WTC11 (cell line): ENCODE results near the gene HOMER2. TPM values are rescaled to one million over a fixed set of nuclear protein-coding genes. Genes with fewer than 3 reads are reported as not detected.

ENCODE experiments used
- ATAC-seq: fragments of 200-7000 bp; cut with Tn5 transposase; 2 replicates; pipeline ENCODE4 v1.10.0; 2021; ENCODE audit warnings: mild to moderate bottlenecking, moderate library complexity
- CTCF ChIA-PET: fragments of 300-600 bp; sonication (Branson Sonifier 250); formaldehyde crosslinking; loops from one replicate; lab custom pipeline; 2021; ENCODE audit warnings: antibody characterized with exemption; lab: Charles Lee
- POLR2A ChIA-PET: fragments of 350-600 bp; sonication (Branson Sonifier 250); formaldehyde crosslinking; loops from one replicate; lab custom pipeline; 2021; ENCODE audit warnings: antibody characterized with exemption; lab: Charles Lee
- DNase-seq: peaks from one replicate; pipeline ENCODE4 v3.0.0; 2021; ENCODE audit warnings: low spot score
- H3K27ac Mint-ChIP-seq: 2 replicates; pipeline ENCODE4 v1.8.0; 2021; ENCODE audit warnings: mixed read lengths
- H3K27me3 Mint-ChIP-seq: 2 replicates; pipeline ENCODE4 v1.8.0; 2021; ENCODE audit warnings: low read depth, mild to moderate bottlenecking, moderate library complexity, mixed read lengths
- H3K36me3 Mint-ChIP-seq: 2 replicates; pipeline ENCODE4 v1.8.0; 2021; ENCODE audit warnings: mixed read lengths
- H3K4me1 Mint-ChIP-seq: 2 replicates; pipeline ENCODE4 v1.8.0; 2022; ENCODE audit warnings: mixed read lengths
- H3K4me3 Mint-ChIP-seq: 2 replicates; pipeline ENCODE4 v1.8.0; 2021; ENCODE audit warnings: mild to moderate bottlenecking, moderate library complexity, mixed read lengths
- H3K9me3 Mint-ChIP-seq: 2 replicates; pipeline ENCODE4 v1.8.0; 2021; ENCODE audit warnings: mixed read lengths
- ATF1 ChIP-seq: sonication (generic); formaldehyde crosslinking; IDR thresholded peaks from 2 replicates; pipeline ENCODE4 v1.8.1; 2023; ENCODE audit warnings: mild to moderate bottlenecking, moderate library complexity, missing genetic modification reagents
- ESRRA ChIP-seq: sonication (generic); formaldehyde crosslinking; IDR thresholded peaks from 2 replicates; pipeline ENCODE4 v1.8.1; 2022; ENCODE audit warnings: mild to moderate bottlenecking, missing genetic modification reagents, borderline replicate concordance
- ETV6 ChIP-seq: sonication (generic); formaldehyde crosslinking; IDR thresholded peaks from 2 replicates; pipeline ENCODE4 v1.8.1; 2022; ENCODE audit warnings: mild to moderate bottlenecking, missing genetic modification reagents
- FOXJ3 ChIP-seq: sonication (generic); formaldehyde crosslinking; IDR thresholded peaks from 2 replicates; pipeline ENCODE4 v1.9.0; 2021; ENCODE audit warnings: missing genetic modification reagents, mild to moderate bottlenecking, borderline replicate concordance
- FOXP1 ChIP-seq: sonication (generic); formaldehyde crosslinking; IDR thresholded peaks from 2 replicates; pipeline ENCODE4 v1.8.0; 2022; ENCODE audit warnings: missing genetic modification reagents, mild to moderate bottlenecking, moderate library complexity, borderline replicate concordance
- MYBL2 ChIP-seq: sonication (generic); formaldehyde crosslinking; IDR thresholded peaks from 2 replicates; pipeline ENCODE4 v1.8.1; 2023; ENCODE audit warnings: mild to moderate bottlenecking, moderate library complexity, missing genetic modification reagents
- NR3C1 ChIP-seq: sonication (generic); formaldehyde crosslinking; conservative IDR thresholded peaks from 2 replicates; pipeline ENCODE4 v1.8.1; 2023; ENCODE audit warnings: low read depth, mild to moderate bottlenecking, missing genetic modification reagents
- OVOL2 ChIP-seq: fragments of 250-450 bp; sonication (Bioruptor Pico); IDR thresholded peaks from 2 replicates; pipeline ENCODE4 v1.9.0; 2021; ENCODE audit warnings: mild to moderate bottlenecking, borderline replicate concordance
- RELA ChIP-seq: sonication (generic); formaldehyde crosslinking; IDR thresholded peaks from 2 replicates; pipeline ENCODE4 v1.8.1; 2022; ENCODE audit warnings: missing genetic modification reagents, mild to moderate bottlenecking, borderline replicate concordance
- SMAD3 ChIP-seq: sonication (generic); formaldehyde crosslinking; IDR thresholded peaks from 2 replicates; pipeline ENCODE4 v1.8.0; 2022; ENCODE audit warnings: missing genetic modification reagents, mild to moderate bottlenecking, borderline replicate concordance
- SP1 ChIP-seq: sonication (generic); formaldehyde crosslinking; conservative IDR thresholded peaks from 2 replicates; pipeline ENCODE4 v1.8.1; 2022; ENCODE audit warnings: missing genetic modification reagents
- TP53 ChIP-seq: sonication (generic); formaldehyde crosslinking; IDR thresholded peaks from 2 replicates; pipeline ENCODE4 v1.8.1; 2023; ENCODE audit warnings: mild to moderate bottlenecking, missing genetic modification reagents
- ZNF138 ChIP-seq: sonication (generic); formaldehyde crosslinking; conservative IDR thresholded peaks from 2 replicates; pipeline ENCODE4 v1.8.1; 2022; ENCODE audit warnings: mild to moderate bottlenecking, moderate library complexity, missing genetic modification reagents
- ZNF219 ChIP-seq: sonication (generic); formaldehyde crosslinking; IDR thresholded peaks from 2 replicates; pipeline ENCODE4 v1.8.0; 2023; ENCODE audit warnings: missing genetic modification reagents, mild to moderate bottlenecking, borderline replicate concordance
- ZNF671 ChIP-seq: fragments of 250-450 bp; sonication (Bioruptor Pico); IDR thresholded peaks from 2 replicates; pipeline ENCODE4 v1.8.0; 2021; ENCODE audit warnings: mild to moderate bottlenecking
- total RNA-seq: library from RNA; stranded (reverse); gene quantifications from 3 replicates; pipeline ENCODE4 v1.2.3, GENCODE V29; 2021
- TF ChIP-seq, protein P1 (sequence below): fragments of 250-450 bp; sonication (Bioruptor Pico); conservative IDR thresholded peaks from 2 replicates; pipeline ENCODE4 v1.9.0; 2021; ENCODE audit warnings: mild to moderate bottlenecking
- TF ChIP-seq, protein P2 (sequence below): sonication (generic); formaldehyde crosslinking; IDR thresholded peaks from 2 replicates; pipeline ENCODE4 v1.8.0; 2022; ENCODE audit warnings: mild to moderate bottlenecking, missing genetic modification reagents
- TF ChIP-seq, protein P3 (sequence below): sonication (generic); formaldehyde crosslinking; IDR thresholded peaks from 2 replicates; pipeline ENCODE4 v1.8.1; 2022; ENCODE audit warnings: mild to moderate bottlenecking, moderate library complexity, missing genetic modification reagents
- TF ChIP-seq, protein P4 (sequence below): sonication (generic); formaldehyde crosslinking; IDR thresholded peaks from 2 replicates; pipeline ENCODE4 v1.8.0; 2022; ENCODE audit warnings: mild to moderate bottlenecking, missing genetic modification reagents
- TF ChIP-seq, protein P5 (sequence below): sonication (generic); formaldehyde crosslinking; IDR thresholded peaks from 2 replicates; pipeline ENCODE4 v1.8.1; 2022; ENCODE audit warnings: mild to moderate bottlenecking, missing genetic modification reagents, moderate library complexity, borderline replicate concordance
- TF ChIP-seq, protein P6 (sequence below): fragments of 200-600 bp; IDR thresholded peaks from 2 replicates; pipeline ENCODE4 v1.8.0; 2022; ENCODE audit warnings: antibody characterized with exemption
- TF ChIP-seq, protein P7 (sequence below): sonication (generic); formaldehyde crosslinking; IDR thresholded peaks from 2 replicates; pipeline ENCODE4 v1.8.0; 2022; ENCODE audit warnings: missing genetic modification reagents
- TF ChIP-seq, protein P8 (sequence below): sonication (generic); formaldehyde crosslinking; conservative IDR thresholded peaks from 2 replicates; pipeline ENCODE4 v1.8.1; 2023; ENCODE audit warnings: mild to moderate bottlenecking, low read depth, missing genetic modification reagents, moderate library complexity

HOMER2 gene
- total RNA-seq, 1 experiment from 2014 or later = 17.4 TPM

DNA sequence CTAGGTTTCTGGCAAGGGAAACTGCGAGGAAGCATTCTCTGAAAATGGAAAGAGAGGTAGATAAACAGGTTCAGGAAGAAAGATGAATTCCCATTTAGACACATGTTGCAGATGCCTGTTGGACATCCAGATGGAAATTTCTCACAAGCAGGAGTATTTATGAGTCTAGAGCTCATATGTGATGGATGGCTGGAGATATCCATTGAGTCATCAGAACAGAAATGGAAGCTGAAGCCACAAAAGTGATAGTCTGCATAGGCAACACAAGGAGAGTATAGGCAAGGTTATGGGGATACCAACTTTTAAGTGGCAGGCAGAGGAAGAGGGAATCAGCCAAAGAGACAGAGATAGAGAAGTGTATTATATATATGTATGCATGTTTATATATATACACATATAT, 27.2 kb upstream of the HOMER2 start (continued):
- TF ChIP-seq ZNF138 (CRISPR knock-in tag) (no peak), ZNF219 (CRISPR knock-in tag) (no peak), ESRRA (no peak), ATF1 (CRISPR knock-in tag) (no peak), FOXP1 (no peak), SP1 (CRISPR knock-in tag) (no peak), FOXJ3 (CRISPR knock-in tag) (no peak), MYBL2 (CRISPR knock-in tag) (no peak)
- TF ChIP-seq, protein P1, sequence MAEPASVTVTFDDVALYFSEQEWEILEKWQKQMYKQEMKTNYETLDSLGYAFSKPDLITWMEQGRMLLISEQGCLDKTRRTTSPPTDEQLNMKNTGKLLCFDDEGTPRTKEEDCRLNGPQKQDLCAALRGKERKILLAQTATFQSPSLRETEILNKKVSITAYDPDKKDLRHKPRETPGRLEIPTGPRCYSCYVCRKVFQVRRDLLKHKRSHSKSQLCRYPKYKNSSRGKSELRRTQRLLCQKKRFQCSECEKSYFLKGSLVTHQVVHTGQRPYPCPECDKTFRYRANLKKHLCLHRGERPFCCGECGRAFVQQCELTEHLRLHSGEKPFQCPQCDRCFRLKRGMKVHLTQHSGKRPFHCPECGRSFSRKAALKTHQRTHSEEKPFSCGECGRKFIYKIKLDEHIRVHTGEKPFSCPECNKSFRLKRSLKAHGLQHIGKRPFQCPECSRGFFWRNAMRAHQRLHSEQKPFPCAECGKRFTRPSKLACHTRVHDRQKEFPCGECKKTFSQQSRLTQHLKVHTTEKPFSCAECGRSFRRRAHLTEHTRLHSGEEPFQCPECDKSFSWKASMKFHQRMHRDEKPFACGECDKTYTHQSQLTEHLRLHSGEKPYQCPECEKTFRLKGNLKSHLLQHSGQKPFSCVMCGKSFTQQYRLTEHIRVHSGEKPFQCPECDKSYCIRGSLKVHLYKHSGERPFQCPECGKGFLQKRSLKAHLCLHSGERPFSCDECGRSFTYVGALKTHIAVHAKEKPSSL = no peak

DNA sequence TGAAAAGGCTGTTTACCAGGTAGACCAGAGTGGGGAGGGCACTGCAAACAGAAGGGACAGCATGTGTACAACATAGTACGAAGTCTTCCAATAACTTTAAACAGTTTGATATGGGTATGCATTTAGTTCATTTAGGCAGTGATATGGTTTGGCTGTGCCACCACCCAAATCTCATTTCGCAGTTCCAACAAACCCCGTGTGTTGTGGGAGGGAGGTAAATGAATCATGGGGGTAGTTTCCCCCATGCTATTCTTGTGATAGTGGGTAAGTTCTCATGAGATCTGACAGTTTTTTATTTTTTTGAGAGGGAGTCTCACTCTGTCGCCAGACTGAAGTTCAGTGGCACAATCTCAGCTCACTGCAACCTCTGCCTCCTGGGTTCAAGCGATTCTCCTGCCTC, 25.9 kb upstream of the HOMER2 start:
- Mint-ChIP-seq H3K4me3 (no peak overlapping the region), H3K36me3 (no peaks in the 10 kb centered on the region), H3K27ac (no peak overlapping the region), H3K9me3 (no peaks in the 10 kb centered on the region), H3K27me3 (peaks cover 10% of the 10 kb centered on the region), H3K4me1 (no peaks in the 10 kb centered on the region)
- CTCF ChIA-PET = no interaction called here
- DNase-seq = no peak
- POLR2A ChIA-PET = no interaction called here
- ATAC-seq = no peak
- TF ChIP-seq ZNF671 (CRISPR knock-in tag) (no peak), ESRRA (no peak), TP53 (CRISPR knock-in tag) (no peak), RELA (CRISPR knock-in tag) (no peak), NR3C1 (CRISPR knock-in tag) (no peak), ETV6 (no peak), ZNF138 (CRISPR knock-in tag) (no peak), SMAD3 (no peak), OVOL2 (CRISPR knock-in tag) (no peak)
- TF ChIP-seq, protein P2, sequence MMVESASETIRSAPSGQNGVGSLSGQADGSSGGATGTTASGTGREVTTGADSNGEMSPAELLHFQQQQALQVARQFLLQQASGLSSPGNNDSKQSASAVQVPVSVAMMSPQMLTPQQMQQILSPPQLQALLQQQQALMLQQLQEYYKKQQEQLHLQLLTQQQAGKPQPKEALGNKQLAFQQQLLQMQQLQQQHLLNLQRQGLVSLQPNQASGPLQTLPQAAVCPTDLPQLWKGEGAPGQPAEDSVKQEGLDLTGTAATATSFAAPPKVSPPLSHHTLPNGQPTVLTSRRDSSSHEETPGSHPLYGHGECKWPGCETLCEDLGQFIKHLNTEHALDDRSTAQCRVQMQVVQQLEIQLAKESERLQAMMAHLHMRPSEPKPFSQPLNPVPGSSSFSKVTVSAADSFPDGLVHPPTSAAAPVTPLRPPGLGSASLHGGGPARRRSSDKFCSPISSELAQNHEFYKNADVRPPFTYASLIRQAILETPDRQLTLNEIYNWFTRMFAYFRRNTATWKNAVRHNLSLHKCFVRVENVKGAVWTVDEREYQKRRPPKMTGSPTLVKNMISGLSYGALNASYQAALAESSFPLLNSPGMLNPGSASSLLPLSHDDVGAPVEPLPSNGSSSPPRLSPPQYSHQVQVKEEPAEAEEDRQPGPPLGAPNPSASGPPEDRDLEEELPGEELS = no peak
- TF ChIP-seq, protein P3, sequence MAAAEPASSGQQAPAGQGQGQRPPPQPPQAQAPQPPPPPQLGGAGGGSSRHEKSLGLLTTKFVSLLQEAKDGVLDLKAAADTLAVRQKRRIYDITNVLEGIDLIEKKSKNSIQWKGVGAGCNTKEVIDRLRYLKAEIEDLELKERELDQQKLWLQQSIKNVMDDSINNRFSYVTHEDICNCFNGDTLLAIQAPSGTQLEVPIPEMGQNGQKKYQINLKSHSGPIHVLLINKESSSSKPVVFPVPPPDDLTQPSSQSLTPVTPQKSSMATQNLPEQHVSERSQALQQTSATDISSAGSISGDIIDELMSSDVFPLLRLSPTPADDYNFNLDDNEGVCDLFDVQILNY (CRISPR knock-in tag) = no peak
- TF ChIP-seq, protein P4, sequence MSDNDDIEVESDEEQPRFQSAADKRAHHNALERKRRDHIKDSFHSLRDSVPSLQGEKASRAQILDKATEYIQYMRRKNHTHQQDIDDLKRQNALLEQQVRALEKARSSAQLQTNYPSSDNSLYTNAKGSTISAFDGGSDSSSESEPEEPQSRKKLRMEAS (CRISPR knock-in tag) = no peak
- TF ChIP-seq, protein P5, sequence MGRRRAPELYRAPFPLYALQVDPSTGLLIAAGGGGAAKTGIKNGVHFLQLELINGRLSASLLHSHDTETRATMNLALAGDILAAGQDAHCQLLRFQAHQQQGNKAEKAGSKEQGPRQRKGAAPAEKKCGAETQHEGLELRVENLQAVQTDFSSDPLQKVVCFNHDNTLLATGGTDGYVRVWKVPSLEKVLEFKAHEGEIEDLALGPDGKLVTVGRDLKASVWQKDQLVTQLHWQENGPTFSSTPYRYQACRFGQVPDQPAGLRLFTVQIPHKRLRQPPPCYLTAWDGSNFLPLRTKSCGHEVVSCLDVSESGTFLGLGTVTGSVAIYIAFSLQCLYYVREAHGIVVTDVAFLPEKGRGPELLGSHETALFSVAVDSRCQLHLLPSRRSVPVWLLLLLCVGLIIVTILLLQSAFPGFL (CRISPR knock-in tag) = no peak
- TF ChIP-seq, protein P6, sequence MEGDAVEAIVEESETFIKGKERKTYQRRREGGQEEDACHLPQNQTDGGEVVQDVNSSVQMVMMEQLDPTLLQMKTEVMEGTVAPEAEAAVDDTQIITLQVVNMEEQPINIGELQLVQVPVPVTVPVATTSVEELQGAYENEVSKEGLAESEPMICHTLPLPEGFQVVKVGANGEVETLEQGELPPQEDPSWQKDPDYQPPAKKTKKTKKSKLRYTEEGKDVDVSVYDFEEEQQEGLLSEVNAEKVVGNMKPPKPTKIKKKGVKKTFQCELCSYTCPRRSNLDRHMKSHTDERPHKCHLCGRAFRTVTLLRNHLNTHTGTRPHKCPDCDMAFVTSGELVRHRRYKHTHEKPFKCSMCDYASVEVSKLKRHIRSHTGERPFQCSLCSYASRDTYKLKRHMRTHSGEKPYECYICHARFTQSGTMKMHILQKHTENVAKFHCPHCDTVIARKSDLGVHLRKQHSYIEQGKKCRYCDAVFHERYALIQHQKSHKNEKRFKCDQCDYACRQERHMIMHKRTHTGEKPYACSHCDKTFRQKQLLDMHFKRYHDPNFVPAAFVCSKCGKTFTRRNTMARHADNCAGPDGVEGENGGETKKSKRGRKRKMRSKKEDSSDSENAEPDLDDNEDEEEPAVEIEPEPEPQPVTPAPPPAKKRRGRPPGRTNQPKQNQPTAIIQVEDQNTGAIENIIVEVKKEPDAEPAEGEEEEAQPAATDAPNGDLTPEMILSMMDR = no peak
- TF ChIP-seq, protein P7, sequence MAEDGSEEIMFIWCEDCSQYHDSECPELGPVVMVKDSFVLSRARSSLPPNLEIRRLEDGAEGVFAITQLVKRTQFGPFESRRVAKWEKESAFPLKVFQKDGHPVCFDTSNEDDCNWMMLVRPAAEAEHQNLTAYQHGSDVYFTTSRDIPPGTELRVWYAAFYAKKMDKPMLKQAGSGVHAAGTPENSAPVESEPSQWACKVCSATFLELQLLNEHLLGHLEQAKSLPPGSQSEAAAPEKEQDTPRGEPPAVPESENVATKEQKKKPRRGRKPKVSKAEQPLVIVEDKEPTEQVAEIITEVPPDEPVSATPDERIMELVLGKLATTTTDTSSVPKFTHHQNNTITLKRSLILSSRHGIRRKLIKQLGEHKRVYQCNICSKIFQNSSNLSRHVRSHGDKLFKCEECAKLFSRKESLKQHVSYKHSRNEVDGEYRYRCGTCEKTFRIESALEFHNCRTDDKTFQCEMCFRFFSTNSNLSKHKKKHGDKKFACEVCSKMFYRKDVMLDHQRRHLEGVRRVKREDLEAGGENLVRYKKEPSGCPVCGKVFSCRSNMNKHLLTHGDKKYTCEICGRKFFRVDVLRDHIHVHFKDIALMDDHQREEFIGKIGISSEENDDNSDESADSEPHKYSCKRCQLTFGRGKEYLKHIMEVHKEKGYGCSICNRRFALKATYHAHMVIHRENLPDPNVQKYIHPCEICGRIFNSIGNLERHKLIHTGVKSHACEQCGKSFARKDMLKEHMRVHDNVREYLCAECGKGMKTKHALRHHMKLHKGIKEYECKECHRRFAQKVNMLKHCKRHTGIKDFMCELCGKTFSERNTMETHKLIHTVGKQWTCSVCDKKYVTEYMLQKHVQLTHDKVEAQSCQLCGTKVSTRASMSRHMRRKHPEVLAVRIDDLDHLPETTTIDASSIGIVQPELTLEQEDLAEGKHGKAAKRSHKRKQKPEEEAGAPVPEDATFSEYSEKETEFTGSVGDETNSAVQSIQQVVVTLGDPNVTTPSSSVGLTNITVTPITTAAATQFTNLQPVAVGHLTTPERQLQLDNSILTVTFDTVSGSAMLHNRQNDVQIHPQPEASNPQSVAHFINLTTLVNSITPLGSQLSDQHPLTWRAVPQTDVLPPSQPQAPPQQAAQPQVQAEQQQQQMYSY = no peak
- TF ChIP-seq, protein P8, sequence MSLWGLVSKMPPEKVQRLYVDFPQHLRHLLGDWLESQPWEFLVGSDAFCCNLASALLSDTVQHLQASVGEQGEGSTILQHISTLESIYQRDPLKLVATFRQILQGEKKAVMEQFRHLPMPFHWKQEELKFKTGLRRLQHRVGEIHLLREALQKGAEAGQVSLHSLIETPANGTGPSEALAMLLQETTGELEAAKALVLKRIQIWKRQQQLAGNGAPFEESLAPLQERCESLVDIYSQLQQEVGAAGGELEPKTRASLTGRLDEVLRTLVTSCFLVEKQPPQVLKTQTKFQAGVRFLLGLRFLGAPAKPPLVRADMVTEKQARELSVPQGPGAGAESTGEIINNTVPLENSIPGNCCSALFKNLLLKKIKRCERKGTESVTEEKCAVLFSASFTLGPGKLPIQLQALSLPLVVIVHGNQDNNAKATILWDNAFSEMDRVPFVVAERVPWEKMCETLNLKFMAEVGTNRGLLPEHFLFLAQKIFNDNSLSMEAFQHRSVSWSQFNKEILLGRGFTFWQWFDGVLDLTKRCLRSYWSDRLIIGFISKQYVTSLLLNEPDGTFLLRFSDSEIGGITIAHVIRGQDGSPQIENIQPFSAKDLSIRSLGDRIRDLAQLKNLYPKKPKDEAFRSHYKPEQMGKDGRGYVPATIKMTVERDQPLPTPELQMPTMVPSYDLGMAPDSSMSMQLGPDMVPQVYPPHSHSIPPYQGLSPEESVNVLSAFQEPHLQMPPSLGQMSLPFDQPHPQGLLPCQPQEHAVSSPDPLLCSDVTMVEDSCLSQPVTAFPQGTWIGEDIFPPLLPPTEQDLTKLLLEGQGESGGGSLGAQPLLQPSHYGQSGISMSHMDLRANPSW = no peak
